Activated naive CD4-positive, alpha-beta T cell treated with anti-CD3 and anti-CD28 coated beads, Interleukin-2, amount 50 U/mL, for 24 hours (primary cell): ENCODE data around the gene SIRT7.
"Not testable (repeated sequence)": the region's sequence is repeated elsewhere in the genome, so short reads cannot be mapped to it uniquely, and the experiment has no call there.

Experiments used
- H3K27ac Mint-ChIP-seq: one replicate; pipeline ENCODE4 v1.8.0; 2021; ENCODE audit warnings: mild to moderate bottlenecking, mixed read lengths
- H3K27me3 Mint-ChIP-seq: one replicate; pipeline ENCODE4 v1.8.0; 2021; ENCODE audit warnings: mixed read lengths
- H3K36me3 Mint-ChIP-seq: one replicate; pipeline ENCODE4 v1.8.0; 2021; ENCODE audit warnings: mixed read lengths
- H3K4me1 Mint-ChIP-seq: one replicate; pipeline ENCODE4 v1.8.0; 2021; ENCODE audit warnings: mixed read lengths
- H3K4me3 Mint-ChIP-seq: one replicate; pipeline ENCODE4 v1.8.0; 2021; ENCODE audit warnings: mild to moderate bottlenecking, mixed read lengths
- H3K9me3 Mint-ChIP-seq: one replicate; pipeline ENCODE4 v1.8.0; 2021; ENCODE audit warnings: mixed read lengths

Gene SIRT7

GRCh38 chr17:81918832-81919545 lies 1.0 kb upstream of the SIRT7 start:
- no peak overlapping the region for H3K4me3 Mint-ChIP-seq
- H3K4me1 Mint-ChIP-seq, result peaks cover 36% of the 10 kb centered on the region
- H3K36me3 Mint-ChIP-seq, result no peaks in the 10 kb centered on the region
- H3K27me3 Mint-ChIP-seq, result no peaks in the 10 kb centered on the region
- no peaks in the 10 kb centered on the region for H3K9me3 Mint-ChIP-seq
- H3K27ac Mint-ChIP-seq, result peak overlapping the region; percentile 18

GRCh38 chr17:81918333-81918669 lies 325 bp upstream of the SIRT7 start:
- H3K36me3 Mint-ChIP-seq, H3K9me3 Mint-ChIP-seq, H3K27me3 Mint-ChIP-seq: not testable (repeated sequence)
- Mint-ChIP-seq H3K4me3 (peak overlapping the region; percentile 86), H3K4me1 (peaks cover 36% of the 10 kb centered on the region), H3K27ac (peak overlapping the region; percentile 81)

- no peaks in the 10 kb centered on the region for H3K9me3 Mint-ChIP-seq
- H3K36me3 Mint-ChIP-seq, result peaks cover 7% of the 10 kb centered on the region
- H3K27ac Mint-ChIP-seq, result peak overlapping the region; percentile 75
- H3K4me1 Mint-ChIP-seq, result peaks cover 36% of the 10 kb centered on the region
- H3K4me3 Mint-ChIP-seq, result peak overlapping the region; percentile 86
- no peaks in the 10 kb centered on the region for H3K27me3 Mint-ChIP-seq
Observed at GRCh38 chr17:81916234-81917001, 1.6 kb downstream of the SIRT7 start.

DNA sequence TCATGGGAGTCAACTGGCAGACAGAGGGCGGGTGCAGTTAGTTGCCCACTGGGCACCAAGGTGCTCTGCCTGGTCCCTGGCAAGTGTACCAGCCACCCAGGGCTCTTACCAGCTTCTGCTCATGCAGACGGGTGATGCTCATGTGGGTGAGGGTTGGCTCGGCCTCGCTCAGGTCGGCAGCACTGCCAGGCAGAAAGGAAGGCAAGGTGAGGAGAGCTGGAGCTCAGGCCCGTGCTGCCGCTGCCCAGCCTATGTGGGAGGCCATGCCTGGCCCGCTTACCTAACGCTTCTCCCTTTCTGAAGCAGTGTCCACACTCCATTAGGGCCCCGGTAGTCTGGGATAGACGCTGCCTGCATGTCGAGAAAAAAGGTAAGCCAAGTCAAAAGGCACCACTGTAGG lies 2.6 kb downstream of the SIRT7 start:
- Mint-ChIP-seq H3K4me3 (no peak overlapping the region), H3K9me3 (no peaks in the 10 kb centered on the region), H3K27me3 (no peaks in the 10 kb centered on the region), H3K36me3 (peaks cover 7% of the 10 kb centered on the region), H3K4me1 (peaks cover 36% of the 10 kb centered on the region), H3K27ac (no peak overlapping the region)

DNA sequence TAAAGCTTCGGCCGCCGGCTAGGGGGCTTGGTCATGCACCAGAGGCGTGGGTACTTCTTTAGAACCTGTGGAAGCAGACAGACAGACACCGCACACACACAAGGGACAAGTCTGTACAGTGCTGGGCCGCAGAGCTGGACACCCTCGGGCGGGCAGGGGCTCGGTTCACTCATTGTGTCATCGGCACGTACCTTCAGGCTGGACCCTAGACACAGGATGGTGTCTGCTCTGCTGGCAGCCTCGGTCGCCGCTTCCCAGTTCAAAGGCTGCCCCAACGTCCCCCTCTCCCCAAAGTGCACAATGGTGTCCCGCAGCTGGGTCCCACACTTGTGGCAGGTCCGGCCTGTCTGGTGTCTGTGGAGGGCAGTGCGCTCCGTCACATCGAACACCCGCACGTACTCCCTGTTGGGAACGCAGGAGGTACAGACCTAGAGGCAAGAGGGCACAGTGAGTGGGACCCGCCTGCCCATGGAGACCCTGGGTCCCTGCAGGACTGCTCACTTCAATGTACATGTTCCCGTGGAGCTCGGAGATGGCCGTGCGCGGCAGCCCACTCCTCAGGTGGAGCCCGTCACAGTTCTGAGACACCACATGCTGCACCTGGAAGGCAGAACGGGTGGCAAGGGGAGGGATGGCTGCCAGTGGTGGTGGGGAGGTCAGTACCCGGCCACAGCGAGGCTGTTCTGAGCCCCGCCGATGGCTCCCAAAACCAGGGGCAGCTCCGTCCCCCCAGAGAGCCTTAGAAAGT lies 3.7 kb downstream of the SIRT7 start:
- Mint-ChIP-seq H3K4me3 (no peak overlapping the region), H3K4me1 (peaks cover 35% of the 10 kb centered on the region), H3K27ac (no peak overlapping the region), H3K36me3 (peaks cover 7% of the 10 kb centered on the region), H3K27me3 (no peaks in the 10 kb centered on the region), H3K9me3 (no peaks in the 10 kb centered on the region)

GRCh38 chr17:81913394-81914102 lies 4.4 kb downstream of the SIRT7 start:
- Mint-ChIP-seq H3K36me3 (peaks cover 7% of the 10 kb centered on the region), H3K4me1 (peaks cover 27% of the 10 kb centered on the region), H3K4me3 (no peak overlapping the region), H3K27ac (no peak overlapping the region), H3K9me3 (no peaks in the 10 kb centered on the region), H3K27me3 (no peaks in the 10 kb centered on the region)

DNA sequence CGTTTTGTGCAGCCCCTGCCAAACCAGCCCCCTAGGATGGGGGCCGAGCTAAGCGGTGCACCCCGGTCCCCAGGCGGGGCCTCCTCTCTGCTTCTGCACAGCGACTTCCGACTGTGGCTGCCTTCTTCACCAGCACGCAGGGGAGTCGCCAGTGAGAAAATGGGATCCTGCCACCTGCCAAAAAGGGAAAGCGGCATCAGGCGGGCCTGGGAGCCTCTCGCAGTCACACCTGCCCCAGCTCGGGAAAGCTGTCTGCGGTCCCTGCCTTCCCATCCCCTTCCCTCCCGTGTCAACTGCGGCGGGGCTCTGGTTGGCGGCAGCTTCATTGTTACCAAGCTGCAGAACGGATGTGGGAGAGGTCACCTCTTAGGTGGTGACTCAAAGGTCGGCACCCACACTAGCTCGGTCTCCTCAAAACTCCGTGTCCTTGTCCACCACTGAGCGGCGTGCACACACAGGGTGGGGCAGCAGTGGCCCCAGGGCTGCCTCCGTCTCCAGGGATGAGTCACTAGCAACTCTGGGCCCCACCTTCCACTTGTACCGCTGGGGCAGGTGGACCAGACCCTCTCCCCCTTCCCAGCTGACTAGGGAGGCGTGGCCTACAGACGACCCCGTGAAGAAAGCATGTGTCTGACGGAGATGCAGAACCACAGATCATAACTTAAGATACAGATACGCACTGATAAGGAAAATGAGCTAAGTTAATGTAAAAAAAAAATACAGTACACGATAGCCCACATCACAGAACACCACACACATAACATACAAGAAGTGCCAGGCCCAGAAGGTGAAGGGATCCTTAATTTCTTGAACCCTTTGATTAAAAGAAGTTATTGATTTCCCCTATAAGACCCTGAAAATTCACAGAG lies 5.3 kb downstream of the SIRT7 start:
- H3K27ac Mint-ChIP-seq, result no peak overlapping the region
- no peaks in the 10 kb centered on the region for H3K27me3 Mint-ChIP-seq
- peaks cover 7% of the 10 kb centered on the region for H3K36me3 Mint-ChIP-seq
- H3K4me1 Mint-ChIP-seq, result peaks cover 23% of the 10 kb centered on the region
- H3K4me3 Mint-ChIP-seq, result peak overlapping the region; percentile 39
- no peaks in the 10 kb centered on the region for H3K9me3 Mint-ChIP-seq

DNA sequence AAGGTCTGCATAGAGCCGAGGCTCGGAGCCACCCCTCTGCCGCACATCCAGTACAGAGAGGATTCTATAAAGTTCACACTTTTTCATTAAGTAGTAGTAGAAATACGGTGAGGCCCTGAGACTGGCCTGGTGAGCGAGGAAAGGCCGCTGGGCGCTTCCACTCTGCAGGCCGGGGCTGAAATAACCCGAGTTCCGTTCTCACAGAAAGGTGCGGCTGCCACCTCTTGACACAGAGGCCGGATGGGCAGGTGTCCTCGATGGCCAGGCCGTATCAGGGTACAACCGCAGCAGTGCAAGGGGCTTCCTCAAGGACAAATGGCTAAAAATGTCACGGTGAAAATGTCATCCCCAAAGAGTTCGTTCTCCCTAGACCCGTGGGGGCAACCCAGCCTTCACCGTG lies 6.0 kb downstream of the SIRT7 start:
- no peak overlapping the region for H3K27ac Mint-ChIP-seq
- H3K36me3 Mint-ChIP-seq, result peaks cover 7% of the 10 kb centered on the region
- H3K4me3 Mint-ChIP-seq, result peak overlapping the region; percentile 59
- H3K4me1 Mint-ChIP-seq, result peaks cover 18% of the 10 kb centered on the region
- H3K27me3 Mint-ChIP-seq, result no peaks in the 10 kb centered on the region
- H3K9me3 Mint-ChIP-seq, result no peaks in the 10 kb centered on the region

GRCh38 chr17:81911277-81911961 lies 6.6 kb downstream of the SIRT7 start, which contains the start of gene PCYT2:
Gene PCYT2, minus strand, starts transcription at chr17:81911399. Its CDS starts 44 bp downstream, at chr17:81911355.
- no peak within 1 kb of the TSS for H3K27ac Mint-ChIP-seq
- H3K4me3 Mint-ChIP-seq, result peak within 1 kb of the TSS; percentile 81
- H3K9me3 Mint-ChIP-seq, result no peaks in the 10 kb centered on the region
- no peaks in the 10 kb centered on the region for H3K27me3 Mint-ChIP-seq
- H3K36me3 Mint-ChIP-seq, result peaks cover 7% of the 10 kb centered on the region
- H3K4me1 Mint-ChIP-seq, result peaks cover 13% of the 10 kb centered on the region

GRCh38 chr17:81910840-81911276 lies 7.1 kb downstream of the SIRT7 start:
- Mint-ChIP-seq H3K27me3 (no peaks in the 10 kb centered on the region), H3K9me3 (no peaks in the 10 kb centered on the region), H3K4me3 (peak overlapping the region; percentile 81), H3K4me1 (peaks cover 8% of the 10 kb centered on the region), H3K36me3 (peaks cover 7% of the 10 kb centered on the region), H3K27ac (no peak overlapping the region)

DNA sequence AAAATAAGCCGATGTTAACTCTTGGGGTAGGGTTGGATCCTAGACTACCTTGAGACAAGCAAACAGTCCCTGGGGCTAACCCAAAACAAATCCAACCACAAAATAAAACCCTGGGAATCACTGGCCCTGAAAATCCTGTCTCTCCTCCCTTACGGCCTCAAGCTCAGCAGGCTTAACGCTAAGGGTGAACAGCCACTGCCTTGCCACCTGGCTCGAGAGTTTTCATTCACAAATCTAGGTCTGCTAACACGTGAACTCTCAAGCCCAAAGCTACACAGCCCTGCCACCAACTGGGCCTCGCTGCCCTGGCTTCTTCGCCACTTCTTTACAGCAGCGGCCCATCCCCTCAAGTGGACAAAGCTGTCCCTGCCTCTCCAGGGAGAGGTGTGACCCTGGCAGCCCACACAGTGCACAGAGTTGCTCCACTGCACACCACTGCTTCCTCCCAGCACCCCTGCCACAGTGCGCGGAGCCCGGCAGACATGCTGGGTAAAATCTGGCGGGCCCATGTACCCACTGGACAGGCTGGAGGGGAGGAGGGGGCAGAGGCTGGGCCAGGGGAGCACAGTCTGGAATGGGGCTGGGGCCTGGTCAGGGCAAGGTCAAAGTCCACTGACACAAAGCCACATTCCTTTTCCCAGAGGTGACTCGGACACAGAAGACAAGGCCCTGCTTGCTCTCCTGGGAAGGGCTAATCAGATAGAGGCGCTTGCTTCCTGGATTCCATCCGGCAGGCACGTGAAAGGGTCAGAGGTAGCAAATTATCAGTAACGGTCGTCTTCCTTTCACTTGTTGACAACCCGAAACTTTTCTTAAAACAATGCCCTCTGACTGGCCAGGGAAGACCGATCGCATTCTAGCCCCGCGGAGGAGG lies 7.8 kb downstream of the SIRT7 start:
- H3K9me3 Mint-ChIP-seq, result no peaks in the 10 kb centered on the region
- peak overlapping the region; percentile 81 for H3K4me3 Mint-ChIP-seq
- H3K36me3 Mint-ChIP-seq, result peaks cover 7% of the 10 kb centered on the region

DNA sequence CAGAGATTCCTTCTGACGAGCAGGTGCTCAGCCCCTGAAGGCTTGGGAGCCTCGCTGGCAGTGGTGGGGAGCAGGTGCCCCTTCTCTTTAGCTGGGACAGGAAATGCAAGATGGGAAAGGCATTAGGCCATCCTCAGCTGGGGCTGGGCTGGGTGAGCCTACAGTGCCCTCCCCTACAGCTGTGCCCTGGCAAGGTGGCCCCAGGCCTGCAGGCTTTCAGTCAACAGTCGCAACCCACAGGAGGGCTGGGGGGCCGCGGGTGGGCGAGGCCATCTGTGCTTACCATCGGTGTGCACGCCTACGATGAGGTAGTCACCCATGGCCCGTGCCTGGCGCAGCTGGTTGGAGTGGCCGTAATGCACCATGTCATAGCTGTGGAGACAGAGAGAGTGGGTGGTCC lies 8.7 kb downstream of the SIRT7 start:
- Mint-ChIP-seq H3K36me3 (peaks cover 7% of the 10 kb centered on the region), H3K9me3 (no peaks in the 10 kb centered on the region), H3K27me3 (no peaks in the 10 kb centered on the region), H3K4me1 (no peaks in the 10 kb centered on the region), H3K4me3 (no peak overlapping the region), H3K27ac (no peak overlapping the region)

More for the DNA sequence above, 7.8 kb downstream of the SIRT7 start:
- H3K4me1 Mint-ChIP-seq, result peaks cover 5% of the 10 kb centered on the region
- no peaks in the 10 kb centered on the region for H3K27me3 Mint-ChIP-seq
- H3K27ac Mint-ChIP-seq, result no peak overlapping the region

DNA sequence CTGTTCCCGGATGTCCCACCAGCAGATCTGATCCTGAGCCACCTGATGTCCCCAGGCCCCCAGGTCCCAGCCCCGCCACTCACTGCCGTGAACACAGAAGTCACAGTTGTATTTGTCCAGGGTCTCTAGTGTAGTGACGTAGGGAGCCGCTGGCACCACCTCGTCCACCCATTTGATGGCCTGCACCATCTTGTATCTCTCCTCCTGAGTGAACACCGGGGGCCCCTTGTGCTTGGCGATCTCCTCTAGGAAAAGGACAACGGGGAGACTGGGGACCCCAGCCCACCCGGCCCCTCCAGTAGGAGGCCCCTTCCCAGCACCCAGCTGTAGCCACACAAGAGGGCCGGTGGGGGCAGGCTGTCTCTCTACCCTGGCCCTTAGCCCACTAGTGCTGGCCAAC lies 9.2 kb downstream of the SIRT7 start:
- Mint-ChIP-seq H3K9me3 (no peaks in the 10 kb centered on the region), H3K27ac (no peak overlapping the region), H3K4me3 (no peak overlapping the region), H3K4me1 (no peaks in the 10 kb centered on the region), H3K27me3 (no peaks in the 10 kb centered on the region), H3K36me3 (peaks cover 7% of the 10 kb centered on the region)
